Tibial nerve (tissue), 4 donors: Measurements from ENCODE around the gene TOR3A.

ENCODE experiments used
- EP300 ChIP-seq, 2 donors: sonication (generic); formaldehyde crosslinking; IDR thresholded peaks; one replicate each; pipeline ENCODE4 v1.6.1; 2017; ENCODE audit warnings: antibody characterized with exemption in 2 of 2, mild to moderate bottlenecking in 1 of 2
- POLR2A ChIP-seq, 2 donors: fragments of 450-650 bp; IDR thresholded peaks; one replicate each; pipeline ENCODE4 v1.6.1; 2017; ENCODE audit warnings: antibody characterized with exemption in 2 of 2, mild to moderate bottlenecking in 2 of 2, moderate library complexity in 2 of 2
- TF ChIP-seq, protein P1 (sequence below), 5 experiments: fragments of 200-600 bp in 3 of 5; fragments of 450-650 bp in 2 of 5; sonication (generic) in 3 of 5; IDR thresholded peaks; one replicate each; pipeline ENCODE4 v1.5.1; 2016 to 2019; ENCODE audit warnings: antibody characterized with exemption in 5 of 5, mild to moderate bottlenecking in 3 of 5, moderate library complexity in 2 of 5

DNA sequence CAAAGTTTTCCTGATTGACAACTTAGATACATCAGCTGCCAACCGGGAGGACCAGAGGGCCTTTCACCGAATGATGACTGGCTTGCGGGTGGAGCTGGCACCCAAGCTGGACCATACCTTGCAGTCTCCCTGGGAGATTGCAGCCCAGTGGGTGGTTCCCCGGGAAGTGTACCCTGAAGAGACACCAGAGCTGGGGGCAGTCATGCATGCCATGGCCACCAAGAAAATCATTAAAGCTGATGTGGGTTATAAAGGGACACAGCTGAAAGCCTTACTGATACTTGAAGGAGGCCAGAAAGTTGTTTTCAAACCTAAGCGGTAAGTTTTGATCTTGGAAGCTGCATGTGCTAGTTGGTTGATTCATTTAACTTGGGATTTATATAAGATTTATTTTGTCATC, 38.0 kb upstream of the TOR3A start:
- TF ChIP-seq, protein P1, sequence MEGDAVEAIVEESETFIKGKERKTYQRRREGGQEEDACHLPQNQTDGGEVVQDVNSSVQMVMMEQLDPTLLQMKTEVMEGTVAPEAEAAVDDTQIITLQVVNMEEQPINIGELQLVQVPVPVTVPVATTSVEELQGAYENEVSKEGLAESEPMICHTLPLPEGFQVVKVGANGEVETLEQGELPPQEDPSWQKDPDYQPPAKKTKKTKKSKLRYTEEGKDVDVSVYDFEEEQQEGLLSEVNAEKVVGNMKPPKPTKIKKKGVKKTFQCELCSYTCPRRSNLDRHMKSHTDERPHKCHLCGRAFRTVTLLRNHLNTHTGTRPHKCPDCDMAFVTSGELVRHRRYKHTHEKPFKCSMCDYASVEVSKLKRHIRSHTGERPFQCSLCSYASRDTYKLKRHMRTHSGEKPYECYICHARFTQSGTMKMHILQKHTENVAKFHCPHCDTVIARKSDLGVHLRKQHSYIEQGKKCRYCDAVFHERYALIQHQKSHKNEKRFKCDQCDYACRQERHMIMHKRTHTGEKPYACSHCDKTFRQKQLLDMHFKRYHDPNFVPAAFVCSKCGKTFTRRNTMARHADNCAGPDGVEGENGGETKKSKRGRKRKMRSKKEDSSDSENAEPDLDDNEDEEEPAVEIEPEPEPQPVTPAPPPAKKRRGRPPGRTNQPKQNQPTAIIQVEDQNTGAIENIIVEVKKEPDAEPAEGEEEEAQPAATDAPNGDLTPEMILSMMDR (IDR thresholded peaks at IDR 0.05), result no peak
- TF ChIP-seq EP300 (IDR thresholded peaks at IDR 0.05), result no peak
- TF ChIP-seq POLR2A (IDR thresholded peaks at IDR 0.05), result no peak
